Measurements from ENCODE around the gene CD151. TPM values are rescaled to one million over a fixed set of nuclear protein-coding genes. Genes with fewer than 3 reads are reported as not detected.
A peak's percentile ranks its signal among the peaks of the same experiment; 100 is the strongest.

Gene CD151
- total and polyA plus RNA-seq, 8 donors: 163 to 351 (median 261) TPM

DNA sequence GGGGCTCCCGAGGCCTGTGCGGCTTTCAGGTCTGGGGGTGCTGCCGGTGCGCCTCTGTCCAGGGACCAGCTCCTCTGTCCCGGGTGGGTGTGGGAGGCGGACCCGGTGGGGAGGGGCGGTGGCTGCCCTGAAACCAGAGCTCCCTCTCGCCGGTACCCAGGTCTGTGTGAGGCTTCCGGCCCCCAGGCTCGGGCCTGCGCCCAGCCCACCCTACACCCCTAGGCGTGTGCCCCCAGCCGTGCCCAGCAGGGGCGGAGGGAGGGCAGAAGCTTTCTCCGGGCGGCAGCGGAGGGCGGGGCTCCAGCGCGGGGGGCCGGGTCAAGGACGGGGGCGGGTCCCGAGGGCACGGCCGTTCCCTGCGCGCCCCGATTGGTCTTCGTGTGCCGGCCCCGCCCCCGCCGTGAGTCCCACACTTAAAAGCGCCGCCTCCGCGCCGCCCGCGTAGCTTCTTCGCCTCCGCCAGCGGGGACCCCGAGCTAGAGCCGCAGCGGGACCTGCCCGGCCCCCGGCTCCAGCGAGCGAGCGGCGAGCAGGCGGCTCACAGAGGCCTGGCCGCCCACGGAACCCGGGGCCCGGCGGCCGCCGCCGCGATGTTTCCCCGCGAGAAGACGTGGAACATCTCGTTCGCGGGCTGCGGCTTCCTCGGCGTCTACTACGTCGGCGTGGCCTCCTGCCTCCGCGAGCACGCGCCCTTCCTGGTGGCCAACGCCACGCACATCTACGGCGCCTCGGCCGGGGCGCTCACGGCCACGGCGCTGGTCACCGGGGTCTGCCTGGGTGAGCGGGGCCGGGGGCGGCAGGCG lies 13.4 kb upstream of the CD151 start:
- DNase-seq: peak; percentile 92 to 97 (median 94)
- peaks cover 0 to 7% (median 6%) of the 10 kb centered on the region in 3 donors for H3K36me3 ChIP-seq
- no peak for FAIRE-seq
- peaks cover 10 to 29% (median 24%) of the 10 kb centered on the region in 3 donors for H3K4me1 ChIP-seq
- TF ChIP-seq, protein P1, sequence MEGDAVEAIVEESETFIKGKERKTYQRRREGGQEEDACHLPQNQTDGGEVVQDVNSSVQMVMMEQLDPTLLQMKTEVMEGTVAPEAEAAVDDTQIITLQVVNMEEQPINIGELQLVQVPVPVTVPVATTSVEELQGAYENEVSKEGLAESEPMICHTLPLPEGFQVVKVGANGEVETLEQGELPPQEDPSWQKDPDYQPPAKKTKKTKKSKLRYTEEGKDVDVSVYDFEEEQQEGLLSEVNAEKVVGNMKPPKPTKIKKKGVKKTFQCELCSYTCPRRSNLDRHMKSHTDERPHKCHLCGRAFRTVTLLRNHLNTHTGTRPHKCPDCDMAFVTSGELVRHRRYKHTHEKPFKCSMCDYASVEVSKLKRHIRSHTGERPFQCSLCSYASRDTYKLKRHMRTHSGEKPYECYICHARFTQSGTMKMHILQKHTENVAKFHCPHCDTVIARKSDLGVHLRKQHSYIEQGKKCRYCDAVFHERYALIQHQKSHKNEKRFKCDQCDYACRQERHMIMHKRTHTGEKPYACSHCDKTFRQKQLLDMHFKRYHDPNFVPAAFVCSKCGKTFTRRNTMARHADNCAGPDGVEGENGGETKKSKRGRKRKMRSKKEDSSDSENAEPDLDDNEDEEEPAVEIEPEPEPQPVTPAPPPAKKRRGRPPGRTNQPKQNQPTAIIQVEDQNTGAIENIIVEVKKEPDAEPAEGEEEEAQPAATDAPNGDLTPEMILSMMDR (IDR thresholded peaks at IDR 0.05): peak in 1 of 4 donors; percentile 8
- peak; percentile 70 to 79 (median 75) for ATAC-seq
- H3K4me3 ChIP-seq: peak overlapping the region; percentile 80 to 97 (median 90)
- intact Hi-C loops (cut with DNase I): no loop called here
- 0 to 1% methylated on average over 53 to 96 of the region's 96 CpGs for WGBS, 2 donors
- H3K9me3 ChIP-seq: no peaks in the 10 kb centered on the region
- H3K27ac ChIP-seq: peak overlapping the region; percentile 91 to 99 (median 97)
- no peaks in the 10 kb centered on the region for H3K27me3 ChIP-seq

DNA sequence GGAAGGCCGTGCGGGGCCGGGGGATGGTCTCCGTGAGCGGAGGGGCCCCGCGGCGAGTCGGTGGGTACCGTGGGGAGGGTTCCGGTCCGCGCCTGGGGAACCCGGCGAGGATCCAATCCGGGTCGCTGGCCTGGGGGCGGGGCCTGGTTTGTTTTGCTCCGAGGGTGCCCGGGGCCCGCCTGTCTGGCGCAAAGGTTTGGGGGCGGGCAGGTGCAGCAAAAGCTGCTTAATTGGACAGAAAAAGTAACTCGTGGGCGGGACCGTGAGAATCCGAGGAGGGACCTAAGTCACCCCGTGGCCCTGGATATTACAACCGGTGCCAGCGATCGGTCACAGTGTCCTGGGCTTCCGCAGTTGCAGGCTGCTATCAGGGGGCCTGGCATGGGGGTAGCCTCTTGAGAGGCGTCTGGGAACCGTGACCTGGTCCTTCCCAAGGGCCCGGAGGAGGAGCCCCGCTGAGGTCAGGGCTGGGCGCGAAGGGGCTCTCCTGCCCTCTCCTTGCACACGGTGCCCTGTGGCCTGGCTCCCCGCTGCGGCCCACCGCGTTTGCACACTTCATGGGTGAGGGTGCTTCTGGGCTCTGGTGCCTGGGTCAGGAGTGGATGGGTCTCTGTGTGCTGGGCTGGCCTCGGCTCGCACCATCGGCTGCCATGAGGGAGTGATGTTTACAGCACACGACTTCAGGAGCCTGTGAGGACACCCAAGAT lies 12.7 kb upstream of the CD151 start:
- H3K4me1 ChIP-seq: peaks cover 14 to 30% (median 24%) of the 10 kb centered on the region in 3 donors
- peaks cover 0 to 10% (median 6%) of the 10 kb centered on the region in 3 donors for H3K36me3 ChIP-seq
- TF ChIP-seq, protein P1 (IDR thresholded peaks at IDR 0.05): no peak
- ATAC-seq (peak; percentile 47 to 68 (median 58)), DNase-seq (peak; percentile 92 to 97 (median 96)), FAIRE-seq (no peak)
- intact Hi-C loops (cut with DNase I): no loop called here
- 1% methylated on average over 24 to 47 of the region's 47 CpGs for WGBS, 2 donors
- no peaks in the 10 kb centered on the region for H3K27me3 ChIP-seq
- H3K4me3 ChIP-seq: peak overlapping the region; percentile 80 to 97 (median 90)
- no peaks in the 10 kb centered on the region for H3K9me3 ChIP-seq
- peak overlapping the region; percentile 91 to 99 (median 97) for H3K27ac ChIP-seq

DNA sequence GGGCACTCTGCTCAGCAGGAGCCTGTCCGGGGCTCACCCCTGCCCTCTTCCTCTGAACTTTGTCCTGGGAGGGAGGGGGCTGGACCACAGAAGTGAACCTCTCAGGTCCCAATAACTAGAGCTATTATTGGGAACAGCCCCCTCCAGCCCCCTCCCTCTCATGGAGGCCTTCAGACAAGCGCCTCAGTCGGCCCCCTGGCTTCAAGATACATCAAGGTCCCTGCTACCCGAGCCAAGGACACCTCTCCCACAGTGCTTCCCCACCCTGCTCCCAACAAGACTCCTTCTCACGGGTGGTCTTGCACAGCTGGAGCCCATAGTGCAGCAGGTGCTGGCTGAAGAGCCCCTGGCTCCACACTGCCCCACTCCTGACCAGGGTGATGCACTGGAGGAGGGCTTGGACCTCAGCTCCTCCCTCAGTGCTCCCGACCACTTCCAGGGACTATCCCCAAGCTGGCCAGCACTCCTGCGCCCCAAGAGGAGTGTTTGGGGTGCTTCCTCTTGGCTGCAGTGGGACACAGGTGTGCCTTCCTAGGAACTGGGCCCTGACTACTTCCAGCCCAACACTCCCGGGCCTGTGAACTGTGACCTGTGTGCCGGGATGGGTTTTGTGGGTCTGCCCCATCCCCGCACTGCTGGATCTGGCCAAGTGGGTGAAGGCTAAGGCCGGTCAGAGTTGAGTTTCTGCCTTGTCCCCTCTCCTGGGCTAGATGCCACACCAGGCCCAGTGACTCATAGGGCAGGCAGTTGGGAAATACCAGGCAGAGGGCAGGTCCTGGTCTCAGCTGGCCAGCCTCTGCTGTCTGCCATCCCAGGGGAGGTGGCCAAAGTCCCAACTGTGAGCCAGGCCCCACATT lies 11.9 kb upstream of the CD151 start:
- peak; percentile 81 to 96 (median 94) for DNase-seq
- FAIRE-seq: no peak
- Histone ChIP-seq H3K9me3 (no peaks in the 10 kb centered on the region), H3K4me3 (peak overlapping the region; percentile 80 to 97 (median 90)), H3K36me3 (peaks cover 0 to 10% (median 6%) of the 10 kb centered on the region in 3 donors), H3K27me3 (no peaks in the 10 kb centered on the region), H3K27ac (peak overlapping the region; percentile 91 to 99 (median 97)), H3K4me1 (peaks cover 22 to 38% (median 32%) of the 10 kb centered on the region in 3 donors)
- WGBS, 2 donors: 7 to 11% methylated on average over 11 of the region's 11 CpGs
- ATAC-seq: peak; percentile 42 to 61 (median 48)
- TF ChIP-seq, protein P1 (IDR thresholded peaks at IDR 0.05): no peak
- intact Hi-C loops (cut with DNase I): no loop called here

DNA sequence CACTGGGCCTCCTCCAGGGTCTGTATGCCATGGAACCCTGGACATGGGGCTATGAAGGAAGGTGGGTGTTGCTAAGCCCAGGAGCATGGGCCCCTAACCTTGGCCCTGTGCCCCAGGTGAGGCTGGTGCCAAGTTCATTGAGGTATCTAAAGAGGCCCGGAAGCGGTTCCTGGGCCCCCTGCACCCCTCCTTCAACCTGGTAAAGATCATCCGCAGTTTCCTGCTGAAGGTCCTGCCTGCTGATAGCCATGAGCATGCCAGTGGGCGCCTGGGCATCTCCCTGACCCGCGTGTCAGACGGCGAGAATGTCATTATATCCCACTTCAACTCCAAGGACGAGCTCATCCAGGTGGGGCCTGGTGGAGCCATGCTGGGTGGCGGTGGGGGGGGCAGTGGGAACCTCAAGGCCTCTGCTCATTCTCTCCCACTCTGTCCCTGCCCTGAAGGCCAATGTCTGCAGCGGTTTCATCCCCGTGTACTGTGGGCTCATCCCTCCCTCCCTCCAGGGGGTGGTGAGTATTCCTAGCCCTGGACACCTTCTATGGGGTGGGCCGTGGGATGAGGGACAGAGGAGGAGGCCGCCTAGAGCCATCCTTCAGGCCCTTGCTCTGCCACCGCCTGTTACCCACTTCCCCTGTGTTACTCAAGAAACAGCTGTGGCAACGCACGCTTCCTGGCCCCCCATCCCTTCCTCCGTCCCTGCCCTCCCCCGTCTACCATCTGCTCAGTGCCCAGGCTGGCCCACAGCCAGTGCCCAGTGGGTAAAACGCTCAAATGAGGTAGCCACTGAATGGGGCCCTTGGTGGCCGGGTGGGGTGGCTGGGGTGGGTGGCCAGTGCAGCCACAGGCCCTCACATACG lies 11.0 kb upstream of the CD151 start:
- H3K4me3 ChIP-seq: peak overlapping the region in 3 of 4 donors; percentile 5 to 86 (median 80)
- intact Hi-C loops (cut with DNase I): no loop called here
- peaks cover 28 to 44% (median 35%) of the 10 kb centered on the region in 3 donors for H3K4me1 ChIP-seq
- H3K9me3 ChIP-seq: no peaks in the 10 kb centered on the region
- TF ChIP-seq, protein P1 (IDR thresholded peaks at IDR 0.05): no peak
- peak overlapping the region; percentile 91 to 99 (median 97) for H3K27ac ChIP-seq
- ATAC-seq (no peak), FAIRE-seq (no peak), DNase-seq (peak in 4 of 6 donors; percentile 56 to 82 (median 68))
- peaks cover 0 to 10% (median 6%) of the 10 kb centered on the region in 3 donors for H3K36me3 ChIP-seq
- 18 to 28% methylated on average over 21 to 22 of the region's 22 CpGs for WGBS, 2 donors
- no peaks in the 10 kb centered on the region for H3K27me3 ChIP-seq
